Measurements from ENCODE around the gene RTRAF. TPM values are rescaled to one million over a fixed set of nuclear protein-coding genes. Genes with fewer than 3 reads are reported as not detected.

Gene RTRAF
- total RNA-seq, 1 experiment from 2014 or later, result 350 TPM

- Histone ChIP-seq H2BK15ac (ENCODE audit: low read depth, low read length) (no peak overlapping the region), H3K27ac (ENCODE audit: insufficient read length, low read depth, low read length) (no peak overlapping the region), H2BK12ac (ENCODE audit: insufficient read length, low read depth, low read length) (no peak overlapping the region), H3K4me1 (ENCODE audit: insufficient read depth, low read length) (no peaks in the 10 kb centered on the region), H4K5ac (ENCODE audit: insufficient read length, low read depth, low read length) (no peak overlapping the region), H3K18ac (ENCODE audit: insufficient read length, low read depth, low read length) (no peak overlapping the region), H2AK5ac (ENCODE audit: insufficient read length, low read length) (no peak overlapping the region), H3T11ph (ENCODE audit: low read length) (no peak overlapping the region), H3K14ac (ENCODE audit: insufficient read depth, low read length) (no peak overlapping the region), H2AFZ (ENCODE audit: low read length) (no peak overlapping the region), H3K4ac (ENCODE audit: low read depth, low read length) (no peak overlapping the region), H2BK20ac (ENCODE audit: low read depth, low read length, poor library complexity, severe bottlenecking) (no peak overlapping the region), H3K27me3 (ENCODE audit: insufficient read depth, low read length) (no peaks in the 10 kb centered on the region), H4K20me1 (ENCODE audit: control insufficient read depth, insufficient read depth, insufficient read length) (no peaks in the 10 kb centered on the region), H3K79me2 (ENCODE audit: insufficient read depth, low read length) (no peaks in the 10 kb centered on the region), H3K4me2 (ENCODE audit: insufficient read depth, insufficient read length, low read length) (no peak overlapping the region), H3K23me2 (ENCODE audit: insufficient read length, low read depth, low read length, poor library complexity, severe bottlenecking) (no peaks in the 10 kb centered on the region), H2BK5ac (ENCODE audit: insufficient read length, low read length) (no peak overlapping the region), H4K91ac (ENCODE audit: insufficient read length, low read depth, low read length) (no peak overlapping the region), H3K56ac (ENCODE audit: insufficient read length, low read depth, low read length) (no peak overlapping the region), H3K79me1 (ENCODE audit: insufficient read depth, low read depth, low read length, poor library complexity, severe bottlenecking) (no peaks in the 10 kb centered on the region), H4K8ac (replicated peaks; ENCODE audit: insufficient read length, low read depth, low read length) (no peak overlapping the region), H3K23ac (ENCODE audit: insufficient read length, low read depth, low read length) (no peak overlapping the region), H3K9me3 (ENCODE audit: control insufficient read depth, low read depth, low read length) (no peaks in the 10 kb centered on the region), H2BK120ac (ENCODE audit: low read depth, low read length, poor library complexity, severe bottlenecking) (no peak overlapping the region), H3K9ac (ENCODE audit: extremely low read depth, insufficient read length, low read length) (no peak overlapping the region)
- Mint-ChIP-seq H3K27me3 (ENCODE audit: low read depth) (no peaks in the 10 kb centered on the region), H3K9me3 (peaks cover 0 to 6% of the 10 kb centered on the region in 2 experiments; a peak in 1 of 5 replicates), H3K4me1 (peaks cover 8 to 13% of the 10 kb centered on the region in 2 experiments; a peak in 3 of 4 replicates), H3K4me3 (no peak overlapping the region), H3K27ac (no peak overlapping the region), H3K36me3 (ENCODE audit: insufficient read depth in 1 of 3, low read depth in 3 of 3) (peaks cover 0 to 5% (median 0%) of the 10 kb centered on the region in 3 experiments; a peak in 1 of 7 replicates)
- TF ChIP-seq, protein P1, sequence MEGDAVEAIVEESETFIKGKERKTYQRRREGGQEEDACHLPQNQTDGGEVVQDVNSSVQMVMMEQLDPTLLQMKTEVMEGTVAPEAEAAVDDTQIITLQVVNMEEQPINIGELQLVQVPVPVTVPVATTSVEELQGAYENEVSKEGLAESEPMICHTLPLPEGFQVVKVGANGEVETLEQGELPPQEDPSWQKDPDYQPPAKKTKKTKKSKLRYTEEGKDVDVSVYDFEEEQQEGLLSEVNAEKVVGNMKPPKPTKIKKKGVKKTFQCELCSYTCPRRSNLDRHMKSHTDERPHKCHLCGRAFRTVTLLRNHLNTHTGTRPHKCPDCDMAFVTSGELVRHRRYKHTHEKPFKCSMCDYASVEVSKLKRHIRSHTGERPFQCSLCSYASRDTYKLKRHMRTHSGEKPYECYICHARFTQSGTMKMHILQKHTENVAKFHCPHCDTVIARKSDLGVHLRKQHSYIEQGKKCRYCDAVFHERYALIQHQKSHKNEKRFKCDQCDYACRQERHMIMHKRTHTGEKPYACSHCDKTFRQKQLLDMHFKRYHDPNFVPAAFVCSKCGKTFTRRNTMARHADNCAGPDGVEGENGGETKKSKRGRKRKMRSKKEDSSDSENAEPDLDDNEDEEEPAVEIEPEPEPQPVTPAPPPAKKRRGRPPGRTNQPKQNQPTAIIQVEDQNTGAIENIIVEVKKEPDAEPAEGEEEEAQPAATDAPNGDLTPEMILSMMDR (conservative IDR thresholded peaks at IDR 0.05), result no peak
- WGBS (ENCODE audit: extremely low coverage, insufficient read length, low lambda C conversion rate), result no CpG with 5 or more reads among the region's 3 CpGs
- no peak for DNase-seq
Observed at GRCh38 chr14:52031781-52032180, 42.4 kb downstream of the RTRAF start.
